HepG2 (cell line): Measurements from ENCODE around the gene RAB34. TPM values are rescaled to one million over a fixed set of nuclear protein-coding genes. Genes with fewer than 3 reads are reported as not detected.

Source experiments
- ARID2 ChIP-seq: sonication (generic); formaldehyde crosslinking; IDR thresholded peaks from 2 replicates; pipeline ENCODE4 v1.8.1; 2022; ENCODE audit warnings: mild to moderate bottlenecking, missing genetic modification reagents, borderline replicate concordance
- HNF1B ChIP-seq: sonication (generic); formaldehyde crosslinking; IDR thresholded peaks from 2 replicates; pipeline ENCODE4 v1.5.1; 2020; ENCODE audit warnings: mild to moderate bottlenecking, moderate library complexity, missing genetic modification reagents
- HNRNPK ChIP-seq: fragments of 200-400 bp; formaldehyde crosslinking; IDR thresholded peaks from 2 replicates; pipeline ENCODE4 v1.6.1; 2018; ENCODE audit warnings: low read length, low read depth, moderate library complexity, mild to moderate bottlenecking; ENCODE audit not compliant: poor library complexity, severe bottlenecking
- NFYC ChIP-seq: IDR thresholded peaks from 2 replicates; pipeline ENCODE4 v1.6.1; 2016; ENCODE audit warnings: missing genetic modification reagents, missing compliant biosample characterization
- NPAS2 ChIP-seq: sonication (generic); formaldehyde crosslinking; IDR thresholded peaks from 2 replicates; pipeline ENCODE4 v1.8.0; 2022; ENCODE audit warnings: mild to moderate bottlenecking, missing genetic modification reagents, borderline replicate concordance
- RBM22 ChIP-seq: fragments of 200-400 bp; formaldehyde crosslinking; optimal IDR thresholded peaks from 2 replicates; pipeline ENCODE3; 2017; ENCODE audit warnings: mild to moderate bottlenecking, low read length, moderate library complexity
- RORA ChIP-seq: sonication (generic); formaldehyde crosslinking; IDR thresholded peaks from 2 replicates; pipeline ENCODE4 v1.5.0; 2020; ENCODE audit warnings: mild to moderate bottlenecking, missing genetic modification reagents, moderate library complexity
- THAP9 ChIP-seq: sonication (generic); formaldehyde crosslinking; IDR thresholded peaks from 2 replicates; pipeline ENCODE4; 2020; ENCODE audit warnings: missing genetic modification reagents, mild to moderate bottlenecking, borderline replicate concordance
- TMF1 ChIP-seq: sonication (generic); formaldehyde crosslinking; IDR thresholded peaks from 2 replicates; pipeline ENCODE4 v1.8.1; 2022; ENCODE audit warnings: low read depth, missing genetic modification reagents
- ZNF616 ChIP-seq: sonication (generic); formaldehyde crosslinking; IDR thresholded peaks from 2 replicates; pipeline ENCODE4 v1.5.0; 2020; ENCODE audit warnings: low read depth, mild to moderate bottlenecking, missing genetic modification reagents
- ZSCAN21 ChIP-seq: sonication (generic); formaldehyde crosslinking; IDR thresholded peaks from 2 replicates; pipeline ENCODE4 v1.8.0; 2022; ENCODE audit warnings: mild to moderate bottlenecking, missing genetic modification reagents, moderate library complexity, borderline replicate concordance
- polyA plus RNA-seq, 8 experiments: library from polyadenylated mRNA; depleted of rRNA in 3 of 8; stranded (reverse) in 7 of 8; unstranded in 1 of 8; fragments of >200 nt; fragmentation: Illumina TruSeq in 4 of 8; extraction: Trizol in 4 of 8; gene quantifications; 2 replicates each; pipeline versions ENCODE4 v1.2.1 to v1.2.3, GENCODE V29; 2011 to 2016; ENCODE audit warnings: low read depth in 4 of 8, missing spikeins in 1 of 8, mixed read lengths in 1 of 8; ENCODE audit not compliant: insufficient read depth in 1 of 8
- total RNA-seq, 5 experiments: library from RNA; depleted of rRNA; stranded (reverse); fragments of >200 nt; fragmentation: Illumina TruSeq; extraction: Trizol; gene quantifications; 2 replicates each; pipeline ENCODE4 v1.2.3, GENCODE V29; 2016; ENCODE audit warnings: low read depth in 1 of 5
- TF ChIP-seq, protein P1 (sequence below): sonication (generic); formaldehyde crosslinking; IDR thresholded peaks from 2 replicates; pipeline ENCODE4 v1.4.0; 2020; ENCODE audit warnings: mild to moderate bottlenecking, missing genetic modification reagents, borderline replicate concordance
- TF ChIP-seq, protein P2 (sequence below): sonication (generic); formaldehyde crosslinking; IDR thresholded peaks from 2 replicates; pipeline ENCODE4 v1.4.0; 2020; ENCODE audit warnings: missing genetic modification reagents

Gene RAB34
- total and polyA plus RNA-seq, 2 of the 13 experiments (the other 11 are each of a cell fraction or from before 2014, with no cell fraction given): 0.49 TPM; not detected in 1

DNA sequence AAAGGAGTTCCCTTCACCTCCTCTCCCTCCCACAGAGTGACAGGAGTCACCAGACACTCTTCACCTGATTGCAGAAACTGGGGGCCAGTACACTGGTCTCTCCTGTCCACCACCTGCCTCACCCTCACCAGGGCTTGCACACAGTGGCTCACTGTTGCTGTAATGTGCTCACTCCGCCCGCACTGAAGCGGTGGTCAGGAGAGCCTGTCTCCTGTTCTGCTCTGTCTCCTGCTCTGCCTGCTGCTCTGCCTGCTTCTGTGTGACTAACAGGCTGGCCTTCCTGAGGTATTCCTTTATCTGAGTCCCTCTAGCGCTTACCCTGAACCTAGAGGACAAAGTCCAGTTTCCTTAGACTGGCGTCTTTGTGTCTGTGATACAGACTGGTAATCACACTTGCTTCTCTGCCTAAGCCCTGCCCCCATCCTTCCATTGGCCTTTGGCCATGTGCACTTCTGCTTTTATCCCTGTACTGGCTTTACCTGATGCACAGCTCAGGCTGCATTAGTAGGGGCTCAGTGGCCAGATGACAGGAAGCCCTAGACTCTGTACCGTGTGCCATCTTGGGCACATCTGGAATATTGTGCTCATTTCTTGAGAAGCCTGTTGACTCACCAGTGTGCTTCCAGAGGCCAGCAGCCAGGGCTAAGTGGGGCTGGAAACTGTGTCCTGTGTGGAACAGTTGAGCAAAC lies 19.3 kb downstream of the RAB34 start (continued):
- TF ChIP-seq, protein P1, sequence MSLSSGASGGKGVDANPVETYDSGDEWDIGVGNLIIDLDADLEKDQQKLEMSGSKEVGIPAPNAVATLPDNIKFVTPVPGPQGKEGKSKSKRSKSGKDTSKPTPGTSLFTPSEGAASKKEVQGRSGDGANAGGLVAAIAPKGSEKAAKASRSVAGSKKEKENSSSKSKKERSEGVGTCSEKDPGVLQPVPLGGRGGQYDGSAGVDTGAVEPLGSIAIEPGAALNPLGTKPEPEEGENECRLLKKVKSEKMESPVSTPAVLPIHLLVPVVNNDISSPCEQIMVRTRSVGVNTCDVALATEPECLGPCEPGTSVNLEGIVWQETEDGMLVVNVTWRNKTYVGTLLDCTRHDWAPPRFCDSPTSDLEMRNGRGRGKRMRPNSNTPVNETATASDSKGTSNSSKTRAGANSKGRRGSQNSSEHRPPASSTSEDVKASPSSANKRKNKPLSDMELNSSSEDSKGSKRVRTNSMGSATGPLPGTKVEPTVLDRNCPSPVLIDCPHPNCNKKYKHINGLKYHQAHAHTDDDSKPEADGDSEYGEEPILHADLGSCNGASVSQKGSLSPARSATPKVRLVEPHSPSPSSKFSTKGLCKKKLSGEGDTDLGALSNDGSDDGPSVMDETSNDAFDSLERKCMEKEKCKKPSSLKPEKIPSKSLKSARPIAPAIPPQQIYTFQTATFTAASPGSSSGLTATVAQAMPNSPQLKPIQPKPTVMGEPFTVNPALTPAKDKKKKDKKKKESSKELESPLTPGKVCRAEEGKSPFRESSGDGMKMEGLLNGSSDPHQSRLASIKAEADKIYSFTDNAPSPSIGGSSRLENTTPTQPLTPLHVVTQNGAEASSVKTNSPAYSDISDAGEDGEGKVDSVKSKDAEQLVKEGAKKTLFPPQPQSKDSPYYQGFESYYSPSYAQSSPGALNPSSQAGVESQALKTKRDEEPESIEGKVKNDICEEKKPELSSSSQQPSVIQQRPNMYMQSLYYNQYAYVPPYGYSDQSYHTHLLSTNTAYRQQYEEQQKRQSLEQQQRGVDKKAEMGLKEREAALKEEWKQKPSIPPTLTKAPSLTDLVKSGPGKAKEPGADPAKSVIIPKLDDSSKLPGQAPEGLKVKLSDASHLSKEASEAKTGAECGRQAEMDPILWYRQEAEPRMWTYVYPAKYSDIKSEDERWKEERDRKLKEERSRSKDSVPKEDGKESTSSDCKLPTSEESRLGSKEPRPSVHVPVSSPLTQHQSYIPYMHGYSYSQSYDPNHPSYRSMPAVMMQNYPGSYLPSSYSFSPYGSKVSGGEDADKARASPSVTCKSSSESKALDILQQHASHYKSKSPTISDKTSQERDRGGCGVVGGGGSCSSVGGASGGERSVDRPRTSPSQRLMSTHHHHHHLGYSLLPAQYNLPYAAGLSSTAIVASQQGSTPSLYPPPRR (CRISPR knock-in tag): peak; percentile 69; the same call in 1 of the 2 replicates
- TF ChIP-seq NPAS2: no peak
- TF ChIP-seq ZSCAN21 (CRISPR knock-in tag): peak; percentile 84; the same call in 1 of the 2 replicates
- TF ChIP-seq, protein P2, sequence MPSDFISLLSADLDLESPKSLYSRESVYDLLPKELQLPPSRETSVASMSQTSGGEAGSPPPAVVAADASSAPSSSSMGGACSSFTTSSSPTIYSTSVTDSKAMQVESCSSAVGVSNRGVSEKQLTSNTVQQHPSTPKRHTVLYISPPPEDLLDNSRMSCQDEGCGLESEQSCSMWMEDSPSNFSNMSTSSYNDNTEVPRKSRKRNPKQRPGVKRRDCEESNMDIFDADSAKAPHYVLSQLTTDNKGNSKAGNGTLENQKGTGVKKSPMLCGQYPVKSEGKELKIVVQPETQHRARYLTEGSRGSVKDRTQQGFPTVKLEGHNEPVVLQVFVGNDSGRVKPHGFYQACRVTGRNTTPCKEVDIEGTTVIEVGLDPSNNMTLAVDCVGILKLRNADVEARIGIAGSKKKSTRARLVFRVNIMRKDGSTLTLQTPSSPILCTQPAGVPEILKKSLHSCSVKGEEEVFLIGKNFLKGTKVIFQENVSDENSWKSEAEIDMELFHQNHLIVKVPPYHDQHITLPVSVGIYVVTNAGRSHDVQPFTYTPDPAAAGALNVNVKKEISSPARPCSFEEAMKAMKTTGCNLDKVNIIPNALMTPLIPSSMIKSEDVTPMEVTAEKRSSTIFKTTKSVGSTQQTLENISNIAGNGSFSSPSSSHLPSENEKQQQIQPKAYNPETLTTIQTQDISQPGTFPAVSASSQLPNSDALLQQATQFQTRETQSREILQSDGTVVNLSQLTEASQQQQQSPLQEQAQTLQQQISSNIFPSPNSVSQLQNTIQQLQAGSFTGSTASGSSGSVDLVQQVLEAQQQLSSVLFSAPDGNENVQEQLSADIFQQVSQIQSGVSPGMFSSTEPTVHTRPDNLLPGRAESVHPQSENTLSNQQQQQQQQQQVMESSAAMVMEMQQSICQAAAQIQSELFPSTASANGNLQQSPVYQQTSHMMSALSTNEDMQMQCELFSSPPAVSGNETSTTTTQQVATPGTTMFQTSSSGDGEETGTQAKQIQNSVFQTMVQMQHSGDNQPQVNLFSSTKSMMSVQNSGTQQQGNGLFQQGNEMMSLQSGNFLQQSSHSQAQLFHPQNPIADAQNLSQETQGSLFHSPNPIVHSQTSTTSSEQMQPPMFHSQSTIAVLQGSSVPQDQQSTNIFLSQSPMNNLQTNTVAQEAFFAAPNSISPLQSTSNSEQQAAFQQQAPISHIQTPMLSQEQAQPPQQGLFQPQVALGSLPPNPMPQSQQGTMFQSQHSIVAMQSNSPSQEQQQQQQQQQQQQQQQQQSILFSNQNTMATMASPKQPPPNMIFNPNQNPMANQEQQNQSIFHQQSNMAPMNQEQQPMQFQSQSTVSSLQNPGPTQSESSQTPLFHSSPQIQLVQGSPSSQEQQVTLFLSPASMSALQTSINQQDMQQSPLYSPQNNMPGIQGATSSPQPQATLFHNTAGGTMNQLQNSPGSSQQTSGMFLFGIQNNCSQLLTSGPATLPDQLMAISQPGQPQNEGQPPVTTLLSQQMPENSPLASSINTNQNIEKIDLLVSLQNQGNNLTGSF (CRISPR knock-in tag): no peak
- 0 out of 2 replicates have a peak, but pooled peaks have one; percentile 36 for TF ChIP-seq THAP9 (CRISPR knock-in tag)
- TF ChIP-seq ZNF616 (CRISPR knock-in tag): no peak
- TF ChIP-seq NFYC (CRISPR knock-in tag): no peak; the same call in 1 of the 2 replicates
- TF ChIP-seq RBM22: peak; percentile 72
- no peak for TF ChIP-seq HNRNPK
- peak; percentile 65; the same call in 1 of the 2 replicates for TF ChIP-seq ARID2 (CRISPR knock-in tag)
- peak; percentile 90 for TF ChIP-seq HNF1B (CRISPR knock-in tag)
- TF ChIP-seq TMF1: peak; percentile 51; the same call in 1 of the 2 replicates
- no peak for TF ChIP-seq RORA (CRISPR knock-in tag)
